Activated naive CD4-positive, alpha-beta T cell treated with anti-CD3 and anti-CD28 coated beads, Interleukin-2, amount 50 U/mL, for 72 hours (primary cell): ENCODE data around the gene ZNHIT2. TPM values are rescaled to one million over a fixed set of nuclear protein-coding genes. Genes with fewer than 3 reads are reported as not detected.

Experiments
- ATAC-seq, 2 donors: fragments of 150-1000 bp; cut with Tn5 transposase; 2 replicates each; pipeline ENCODE4 v1.10.0; 2021; ENCODE audit warnings: mild to moderate bottlenecking in 2 of 2, moderate library complexity in 2 of 2
- DNase-seq, 2 donors: peaks; one replicate each; pipeline ENCODE4 v3.0.0; 2021 to 2022; ENCODE audit warnings: low spot score in 2 of 2
- H3K27ac Mint-ChIP-seq, 2 donors: one replicate each; pipeline ENCODE4 v1.8.0; 2022; ENCODE audit warnings: mild to moderate bottlenecking in 2 of 2, mixed read lengths in 2 of 2
- H3K36me3 Mint-ChIP-seq, 2 donors: one replicate each; pipeline ENCODE4 v1.8.0; 2022; ENCODE audit warnings: mixed read lengths in 2 of 2
- H3K9me3 Mint-ChIP-seq, 2 donors: one replicate each; pipeline ENCODE4 v1.8.0; 2022; ENCODE audit warnings: mixed read lengths in 2 of 2
- total RNA-seq, 2 donors: library from RNA; stranded (reverse); gene quantifications; one replicate each; pipeline ENCODE4 v1.2.3, GENCODE V29; 2022

ZNHIT2 gene
- total RNA-seq, 2 donors from 2014 or later = 5.6 to 10.0 TPM

- H3K27ac Mint-ChIP-seq = peak overlapping the region; percentile 38 to 78
- ATAC-seq (no peak), DNase-seq (no peak)
- peaks cover 53 to 66% of the 10 kb centered on the region in 2 donors for H3K36me3 Mint-ChIP-seq
- H3K9me3 Mint-ChIP-seq = no peaks in the 10 kb centered on the region
Measured at GRCh38 chr11:65078786-65079342, 38.6 kb downstream of the ZNHIT2 start.

- DNase-seq (peak in 1 of 2 donors; percentile 67), ATAC-seq (peak; percentile 63 to 87)
- Mint-ChIP-seq H3K27ac (peak overlapping the region; percentile 38 to 78), H3K9me3 (no peaks in the 10 kb centered on the region), H3K36me3 (peaks cover 46 to 58% of the 10 kb centered on the region in 2 donors)
Measured at GRCh38 chr11:65078151-65078550, 39.4 kb downstream of the ZNHIT2 start.

DNA sequence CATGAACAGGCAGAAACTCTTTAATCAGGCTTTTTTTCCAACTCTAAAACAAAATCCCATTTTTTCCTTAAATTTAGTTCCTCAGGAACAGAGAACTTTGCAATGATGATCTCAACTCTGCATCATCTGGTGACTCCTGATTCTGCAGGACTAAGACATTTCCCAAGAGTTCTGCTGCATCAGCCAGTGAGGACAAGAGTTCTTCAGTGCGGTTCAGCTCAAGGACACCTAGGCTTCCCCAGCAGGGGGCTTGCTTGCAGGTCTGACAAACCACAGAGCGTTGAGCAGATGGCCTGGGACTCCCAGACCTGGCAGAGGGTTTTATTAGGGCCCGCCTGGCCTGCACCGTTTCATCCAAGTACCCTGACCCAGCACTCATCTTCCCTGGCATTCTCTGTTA is 40.0 kb downstream of the ZNHIT2 start:
- H3K27ac Mint-ChIP-seq = no peak overlapping the region
- DNase-seq = no peak
- peaks cover 39 to 51% of the 10 kb centered on the region in 2 donors for H3K36me3 Mint-ChIP-seq
- no peaks in the 10 kb centered on the region for H3K9me3 Mint-ChIP-seq
- no peak for ATAC-seq

DNA sequence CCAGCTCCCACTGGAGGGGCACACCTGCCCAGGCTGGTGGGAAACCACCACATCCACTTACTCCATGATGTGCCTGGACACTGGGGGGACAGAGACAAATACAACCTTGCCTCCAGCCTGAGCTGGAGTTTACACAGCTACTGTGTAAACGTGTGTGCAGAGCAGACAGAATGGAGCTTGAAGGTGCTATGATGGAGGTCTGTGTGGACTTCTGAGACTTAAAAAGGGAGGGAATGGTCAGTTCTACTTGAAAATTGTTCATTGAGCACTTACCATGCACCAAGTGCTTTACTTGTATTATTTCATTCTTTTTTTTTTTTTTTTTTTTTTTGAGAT is 44.9 kb downstream of the ZNHIT2 start:
- no peak overlapping the region for H3K27ac Mint-ChIP-seq
- ATAC-seq (no peak), DNase-seq (no peak)
- no peaks in the 10 kb centered on the region for H3K9me3 Mint-ChIP-seq
- peaks cover 5 to 15% of the 10 kb centered on the region in 2 donors for H3K36me3 Mint-ChIP-seq

GRCh38 chr11:65071907-65072630 is 45.4 kb downstream of the ZNHIT2 start:
- DNase-seq (no peak), ATAC-seq (peak in 1 of 2 donors; percentile 36)
- Mint-ChIP-seq H3K27ac (no peak overlapping the region), H3K36me3 (peaks cover 0 to 10% of the 10 kb centered on the region in 2 donors), H3K9me3 (no peaks in the 10 kb centered on the region)

DNA sequence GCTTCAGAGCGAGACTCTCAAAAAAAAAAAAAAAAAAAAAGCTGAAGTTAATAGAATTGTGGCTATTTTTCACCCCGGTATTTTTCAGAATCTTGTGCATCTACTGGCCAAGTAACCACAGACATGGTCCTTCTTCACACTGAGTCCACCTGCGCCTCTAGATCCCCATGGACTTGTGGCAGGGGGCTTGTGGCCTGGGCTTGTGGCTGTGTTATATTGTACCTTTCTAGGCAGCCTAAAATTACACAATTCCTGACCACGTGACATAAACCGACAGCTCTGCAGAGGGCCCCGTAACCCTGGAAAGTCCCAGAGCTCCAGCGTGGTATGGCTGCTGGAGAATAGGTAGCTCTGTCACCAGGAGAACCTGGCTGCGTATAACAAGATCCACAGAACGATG is 48.3 kb downstream of the ZNHIT2 start:
- ATAC-seq = no peak
- DNase-seq = no peak
- no peak overlapping the region for H3K27ac Mint-ChIP-seq
- H3K36me3 Mint-ChIP-seq = no peaks in the 10 kb centered on the region
- H3K9me3 Mint-ChIP-seq = no peaks in the 10 kb centered on the region

DNA sequence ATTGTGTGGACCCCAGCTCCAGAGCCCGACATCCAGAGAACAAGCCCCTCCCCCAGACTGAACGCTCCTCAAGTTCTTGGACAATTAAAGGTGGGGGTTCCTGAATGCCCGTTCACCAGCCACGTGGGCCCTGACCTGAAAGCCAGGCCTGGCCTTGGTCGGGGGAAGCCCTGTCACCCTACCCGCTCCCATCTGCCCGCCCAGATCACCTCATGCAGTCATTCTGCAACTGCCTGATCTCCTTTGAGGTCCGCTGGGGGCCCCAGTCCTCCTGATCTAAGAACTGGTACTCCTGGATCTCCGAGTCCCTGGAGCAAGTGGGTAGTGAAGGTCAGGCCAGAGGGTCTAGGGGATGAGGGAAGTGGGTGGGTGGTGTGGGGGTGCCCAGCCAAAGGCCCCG is 50.1 kb downstream of the ZNHIT2 start:
- Mint-ChIP-seq H3K36me3 (no peaks in the 10 kb centered on the region), H3K9me3 (no peaks in the 10 kb centered on the region), H3K27ac (no peak overlapping the region)
- DNase-seq = no peak
- no peak for ATAC-seq

- Mint-ChIP-seq H3K9me3 (no peaks in the 10 kb centered on the region), H3K27ac (no peak overlapping the region), H3K36me3 (no peaks in the 10 kb centered on the region)
- ATAC-seq (no peak), DNase-seq (no peak)
Measured at GRCh38 chr11:65066805-65067291, 50.7 kb downstream of the ZNHIT2 start.

Other genes with a start within 250 kb of the ZNHIT2 start
- gene EHD1, start 239.1 kb downstream of the ZNHIT2 start, total RNA-seq = 100 to 1,000 TPM in 1 of 2 donors, 10 to 100 TPM in 1; 93.1 to 123 TPM
- 10 to 100 TPM; 21.2 to 26.8 TPM for gene ATG2A, start 200.5 kb downstream of the ZNHIT2 start, total RNA-seq
- gene PPP2R5B, start 193.0 kb downstream of the ZNHIT2 start, total RNA-seq = 10 to 100 TPM in 1 of 2 donors, 1 to 10 TPM in 1; 2.8 to 29.9 TPM
- not detected for gene GPHA2, start 181.8 kb downstream of the ZNHIT2 start, total RNA-seq
- gene MAJIN, start 145.6 kb downstream of the ZNHIT2 start, total RNA-seq = under 1 TPM in 1 of 2 donors, not detected in 1; 0.45 TPM
- gene BATF2, start 120.7 kb downstream of the ZNHIT2 start, total RNA-seq = not detected
- 10 to 100 TPM; 82.6 to 96.1 TPM for gene ARL2, start 103.5 kb downstream of the ZNHIT2 start, total RNA-seq
- 10 to 100 TPM; 12.5 to 14.5 TPM for gene SNX15, start 90.3 kb downstream of the ZNHIT2 start, total RNA-seq
- gene SAC3D1, start 76.5 kb downstream of the ZNHIT2 start, total RNA-seq = 10 to 100 TPM in 1 of 2 donors, 1 to 10 TPM in 1; 8.9 to 33.3 TPM
- 10 to 100 TPM; 14.9 to 23.1 TPM for gene NAALADL1, start 59.1 kb downstream of the ZNHIT2 start, total RNA-seq
- gene CDCA5, start 33.7 kb downstream of the ZNHIT2 start, total RNA-seq = 100 to 1,000 TPM; 128 to 203 TPM
- 10 to 100 TPM; 29.9 to 41.3 TPM for gene ZFPL1, start 33.5 kb downstream of the ZNHIT2 start, total RNA-seq
- 100 to 1,000 TPM in 1 of 2 donors, 10 to 100 TPM in 1; 60.4 to 101 TPM for gene VPS51, start 21.5 kb downstream of the ZNHIT2 start, total RNA-seq
- 10 to 100 TPM; 20.5 to 24.3 TPM for gene TM7SF2, start 5.8 kb downstream of the ZNHIT2 start, total RNA-seq
- gene FAU, start 4.4 kb upstream of the ZNHIT2 start, total RNA-seq = 1,000 to 10,000 TPM in 1 of 2 donors, 100 to 1,000 TPM in 1; 983 to 1,040 TPM
- 10 to 100 TPM; 55.3 to 92.6 TPM for gene MRPL49, start 4.6 kb upstream of the ZNHIT2 start, total RNA-seq
- gene SYVN1, start 16.8 kb upstream of the ZNHIT2 start, total RNA-seq = 10 to 100 TPM; 30.2 to 31.6 TPM
- not detected for gene SPDYC, start 52.5 kb upstream of the ZNHIT2 start, total RNA-seq
- gene CAPN1, start 64.2 kb upstream of the ZNHIT2 start, total RNA-seq = 100 to 1,000 TPM; 119 to 137 TPM
- gene POLA2, start 144.3 kb upstream of the ZNHIT2 start, total RNA-seq = 10 to 100 TPM; 66.8 to 69.9 TPM
- 1 to 10 TPM; 3.5 to 3.9 TPM for gene CDC42EP2, start 197.2 kb upstream of the ZNHIT2 start, total RNA-seq
- gene DPF2, start 216.2 kb upstream of the ZNHIT2 start, total RNA-seq = 10 to 100 TPM; 75.3 to 79.4 TPM
- gene TIGD3, start 237.1 kb upstream of the ZNHIT2 start, total RNA-seq = 1 to 10 TPM in 1 of 2 donors, under 1 TPM in 1; 0.76 to 4.0 TPM